Suprapubic skin (tissue), 3 donors: Measurements from ENCODE around the gene CD300E.

Experiments used
- CTCF ChIP-seq, 2 donors: fragments of 200-600 bp in 1 of 2; fragments of 450-650 bp in 1 of 2; sonication (generic) in 1 of 2; IDR thresholded peaks; one replicate each; pipeline ENCODE4 v1.5.1; 2016 to 2019; ENCODE audit warnings: antibody characterized with exemption in 2 of 2, mild to moderate bottlenecking in 1 of 2, moderate library complexity in 1 of 2
- POLR2AphosphoS5 ChIP-seq, 3 donors: sonication (generic); formaldehyde crosslinking; IDR thresholded peaks; one replicate each; pipeline ENCODE4 v1.6.1; 2017; ENCODE audit warnings: antibody characterized with exemption in 3 of 3

- TF ChIP-seq POLR2AphosphoS5 (IDR thresholded peaks at IDR 0.05): no peak
- TF ChIP-seq CTCF (IDR thresholded peaks at IDR 0.05): no peak
These were observed 44.6 kb downstream of the CD300E start for GRCh38 chr17:74578979-74579378.
